BE2C (cell line): ENCODE data around the gene ARMCX6.
"Not testable (repeated sequence)": the region's sequence is repeated elsewhere in the genome, so short reads cannot be mapped to it uniquely, and the experiment has no call there.

Experiments used
- DNase-seq: peaks from one replicate; pipeline ENCODE4 v3.0.0-alpha.2; 2020
- H3K27me3 ChIP-seq: fragments of 250-450 bp; sonication (Bioruptor Pico); 2 replicates; pipeline ENCODE4 v1.5.1; 2020; ENCODE audit warnings: mild to moderate bottlenecking
- H3K36me3 ChIP-seq: fragments of 250-450 bp; sonication (Bioruptor Pico); 2 replicates; pipeline ENCODE4 v1.5.1; 2020; ENCODE audit warnings: mild to moderate bottlenecking
- H3K4me1 ChIP-seq: fragments of 250-450 bp; sonication (Bioruptor Pico); 2 replicates; pipeline ENCODE4 v1.5.1; 2020
- H3K4me3 ChIP-seq: 2 replicates; pipeline ENCODE4 v1.5.1; 2011; ENCODE audit warnings: low read depth, low read length
- H3K9me3 ChIP-seq: fragments of 250-450 bp; sonication (Bioruptor Pico); 2 replicates; pipeline ENCODE4 v1.5.1; 2020
- CTCF ChIP-seq: IDR thresholded peaks from 2 replicates; pipeline ENCODE4 v1.5.1; 2012; ENCODE audit warnings: mild to moderate bottlenecking, low read depth, low read length

Gene ARMCX6

DNA sequence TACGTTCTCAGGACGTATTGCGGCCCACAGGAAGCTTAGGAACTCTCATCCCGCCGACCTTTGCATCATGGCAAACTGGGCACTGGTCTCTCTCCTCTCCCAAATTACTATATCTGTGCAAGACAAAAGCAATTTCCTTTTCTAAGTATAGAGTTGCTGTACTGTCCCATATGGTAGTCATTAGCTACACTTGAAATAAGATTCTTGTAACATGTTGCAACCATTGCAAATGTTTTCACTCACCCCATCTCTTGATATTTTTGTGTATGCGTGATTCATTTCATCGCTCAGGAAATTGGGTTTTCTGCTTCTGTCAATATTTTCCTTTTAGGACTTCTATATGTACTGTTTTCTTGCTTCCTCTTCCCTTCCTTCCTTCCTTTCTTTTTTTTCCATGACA is 15.7 kb downstream of the ARMCX6 start:
- Histone ChIP-seq H3K9me3 (no peaks in the 10 kb centered on the region), H3K4me3 (no peak overlapping the region), H3K4me1 (no peaks in the 10 kb centered on the region), H3K27me3 (peaks cover 5% of the 10 kb centered on the region; the same call in 1 of the 2 replicates), H3K36me3 (no peaks in the 10 kb centered on the region)
- DNase-seq: no peak
- TF ChIP-seq CTCF: no peak

GRCh38 chrX:101599592-101599991 is 18.2 kb downstream of the ARMCX6 start:
- H3K9me3 ChIP-seq, H3K36me3 ChIP-seq, H3K27me3 ChIP-seq, H3K4me1 ChIP-seq, H3K4me3 ChIP-seq, DNase-seq: not testable (repeated sequence)

DNA sequence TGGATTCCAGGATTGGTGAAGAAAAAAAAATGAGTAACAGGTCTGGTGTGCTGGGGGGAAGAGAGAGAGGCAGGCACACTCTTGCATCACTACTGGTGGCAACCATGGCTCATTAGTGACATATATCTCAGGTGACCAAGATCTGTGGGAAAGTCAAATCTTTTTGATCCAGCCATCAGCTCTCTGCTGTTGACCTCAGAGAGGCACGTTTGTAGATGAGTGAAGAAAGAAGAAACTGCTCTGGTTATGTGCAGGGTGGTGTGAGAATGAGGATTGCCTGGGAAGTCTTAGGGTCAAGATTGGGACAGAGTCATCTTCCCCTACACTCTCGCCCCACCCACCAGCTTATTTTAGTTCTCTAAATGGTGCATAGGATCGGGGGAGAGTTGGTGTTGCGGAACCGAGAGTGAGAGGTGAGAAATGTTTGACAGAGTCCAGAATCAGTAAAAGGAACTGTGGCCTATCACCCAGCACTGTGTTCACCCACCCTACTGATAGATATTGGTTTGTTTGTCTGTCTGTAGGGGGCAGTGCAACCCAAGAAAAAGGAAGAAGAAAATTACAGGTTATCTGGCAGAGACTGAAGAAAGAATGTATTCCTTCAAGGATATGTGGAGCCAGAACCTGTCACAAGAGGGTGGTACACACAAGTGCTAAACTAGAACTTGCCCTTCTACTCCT is 21.9 kb downstream of the ARMCX6 start:
- no peak overlapping the region for H3K4me3 ChIP-seq
- peak; percentile 59 for TF ChIP-seq CTCF
- peaks cover 4% of the 10 kb centered on the region; the same call in 1 of the 2 replicates for H3K27me3 ChIP-seq
- no peaks in the 10 kb centered on the region for H3K4me1 ChIP-seq
- peak; percentile 20 for DNase-seq
- no peaks in the 10 kb centered on the region for H3K36me3 ChIP-seq
- H3K9me3 ChIP-seq: no peaks in the 10 kb centered on the region
